HG03196 (cell line): ENCODE data around the gene TCTN2.

Experiments
- ATAC-seq: cut with Tn5 transposase; IDR thresholded peaks from one replicate; pipeline ENCODE4 v1.9.1; 2021; ENCODE audit not compliant: unreplicated experiment

TCTN2 gene

GRCh38 chr12:123733229-123733628 is 62.3 kb downstream of the TCTN2 start:
- no peak for ATAC-seq

- no peak for ATAC-seq
Observed at GRCh38 chr12:123734268-123734667, 63.4 kb downstream of the TCTN2 start.

- ATAC-seq, result no peak
Observed at GRCh38 chr12:123741937-123742572, 71.1 kb downstream of the TCTN2 start.

GRCh38 chr12:123743002-123743401 is 72.1 kb downstream of the TCTN2 start:
- no peak for ATAC-seq

- no peak for ATAC-seq
Observed at GRCh38 chr12:123744836-123745235, 73.9 kb downstream of the TCTN2 start.

GRCh38 chr12:123747309-123747708 is 76.4 kb downstream of the TCTN2 start:
- no peak for ATAC-seq

- ATAC-seq, result no peak
Observed at GRCh38 chr12:123748161-123748560, 77.2 kb downstream of the TCTN2 start.

- no peak for ATAC-seq
Observed at GRCh38 chr12:123748661-123749060, 77.7 kb downstream of the TCTN2 start.

GRCh38 chr12:123749355-123749754 is 78.4 kb downstream of the TCTN2 start:
- no peak for ATAC-seq

GRCh38 chr12:123750159-123750656 is 79.3 kb downstream of the TCTN2 start:
- no peak for ATAC-seq

GRCh38 chr12:123752046-123752445 is 81.1 kb downstream of the TCTN2 start:
- no peak for ATAC-seq

GRCh38 chr12:123754041-123754772 is 83.3 kb downstream of the TCTN2 start:
- ATAC-seq, result no peak

GRCh38 chr12:123757561-123757960 is 86.6 kb downstream of the TCTN2 start:
- ATAC-seq, result no peak
